Kidney epithelial cell (primary cell): Measurements from ENCODE around the gene SLC35F3. TPM values are rescaled to one million over a fixed set of nuclear protein-coding genes. Genes with fewer than 3 reads are reported as not detected.

Source experiments
- DNase-seq: peaks from one replicate; pipeline ENCODE4 v3.0.0-alpha.2; 2010; ENCODE audit warnings: low read depth
- H3K27me3 ChIP-seq: 2 replicates; pipeline ENCODE4 v1.6.0; 2011; ENCODE audit warnings: low read length; ENCODE audit not compliant: control insufficient read depth, insufficient read depth
- H3K36me3 ChIP-seq: 2 replicates; pipeline ENCODE4 v1.5.1; 2011; ENCODE audit warnings: low read length; ENCODE audit not compliant: control insufficient read depth, insufficient read depth
- H3K4me3 ChIP-seq: 2 replicates; pipeline ENCODE4 v1.5.1; 2011; ENCODE audit warnings: low read depth, mild to moderate bottlenecking, control low read depth, low read length
- total RNA-seq: library from RNA; depleted of rRNA; stranded (reverse); fragments of >200 nt; gene quantifications from 2 replicates; pipeline ENCODE4 v1.2.3, GENCODE V29; 2015
- TF ChIP-seq, protein P1 (sequence below): IDR thresholded peaks from 2 replicates; pipeline ENCODE4 v1.5.1; 2011; ENCODE audit warnings: mild to moderate bottlenecking, moderate library complexity, low read length, control low read depth, inconsistent platforms; ENCODE audit not compliant: insufficient read depth, poor library complexity, severe bottlenecking

Gene SLC35F3
- total RNA-seq, 1 donor from 2014 or later = 1.1 TPM

DNA sequence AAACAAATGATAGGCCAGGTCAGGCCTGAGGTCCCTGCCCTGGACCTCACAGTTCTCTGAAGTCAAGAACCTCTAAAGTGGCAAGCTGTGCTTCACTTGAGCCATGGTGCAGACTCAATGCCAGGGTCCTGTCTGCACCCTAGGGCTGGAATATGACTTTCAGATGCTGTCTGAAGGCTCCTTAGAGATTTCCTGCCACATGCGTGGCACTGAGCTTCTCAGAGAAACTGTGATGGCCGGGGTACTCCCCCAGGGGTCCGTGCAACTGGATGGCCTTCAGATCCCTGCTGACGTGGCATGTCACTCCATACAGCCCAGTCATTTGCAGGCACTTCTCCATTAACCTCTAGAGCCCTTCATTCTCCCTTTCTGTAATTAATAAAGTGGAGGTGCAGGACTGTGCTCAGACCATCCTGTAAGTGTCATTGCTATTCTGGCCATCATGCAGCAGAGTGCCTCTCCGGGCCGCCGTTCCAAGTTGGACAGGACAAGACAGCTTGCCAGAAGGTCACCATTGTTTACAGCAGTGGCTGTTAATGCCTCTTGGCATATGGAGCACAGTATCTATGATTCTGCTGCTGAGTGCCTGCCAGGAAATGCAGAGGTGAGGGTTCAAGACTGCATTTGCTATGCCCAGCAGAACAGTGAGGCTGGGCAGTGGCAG lies 263.7 kb downstream of the SLC35F3 start:
- TF ChIP-seq, protein P1, sequence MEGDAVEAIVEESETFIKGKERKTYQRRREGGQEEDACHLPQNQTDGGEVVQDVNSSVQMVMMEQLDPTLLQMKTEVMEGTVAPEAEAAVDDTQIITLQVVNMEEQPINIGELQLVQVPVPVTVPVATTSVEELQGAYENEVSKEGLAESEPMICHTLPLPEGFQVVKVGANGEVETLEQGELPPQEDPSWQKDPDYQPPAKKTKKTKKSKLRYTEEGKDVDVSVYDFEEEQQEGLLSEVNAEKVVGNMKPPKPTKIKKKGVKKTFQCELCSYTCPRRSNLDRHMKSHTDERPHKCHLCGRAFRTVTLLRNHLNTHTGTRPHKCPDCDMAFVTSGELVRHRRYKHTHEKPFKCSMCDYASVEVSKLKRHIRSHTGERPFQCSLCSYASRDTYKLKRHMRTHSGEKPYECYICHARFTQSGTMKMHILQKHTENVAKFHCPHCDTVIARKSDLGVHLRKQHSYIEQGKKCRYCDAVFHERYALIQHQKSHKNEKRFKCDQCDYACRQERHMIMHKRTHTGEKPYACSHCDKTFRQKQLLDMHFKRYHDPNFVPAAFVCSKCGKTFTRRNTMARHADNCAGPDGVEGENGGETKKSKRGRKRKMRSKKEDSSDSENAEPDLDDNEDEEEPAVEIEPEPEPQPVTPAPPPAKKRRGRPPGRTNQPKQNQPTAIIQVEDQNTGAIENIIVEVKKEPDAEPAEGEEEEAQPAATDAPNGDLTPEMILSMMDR = no peak
- no peaks in the 10 kb centered on the region for H3K27me3 ChIP-seq
- H3K36me3 ChIP-seq = no peaks in the 10 kb centered on the region
- DNase-seq = no peak
- no peak overlapping the region for H3K4me3 ChIP-seq

DNA sequence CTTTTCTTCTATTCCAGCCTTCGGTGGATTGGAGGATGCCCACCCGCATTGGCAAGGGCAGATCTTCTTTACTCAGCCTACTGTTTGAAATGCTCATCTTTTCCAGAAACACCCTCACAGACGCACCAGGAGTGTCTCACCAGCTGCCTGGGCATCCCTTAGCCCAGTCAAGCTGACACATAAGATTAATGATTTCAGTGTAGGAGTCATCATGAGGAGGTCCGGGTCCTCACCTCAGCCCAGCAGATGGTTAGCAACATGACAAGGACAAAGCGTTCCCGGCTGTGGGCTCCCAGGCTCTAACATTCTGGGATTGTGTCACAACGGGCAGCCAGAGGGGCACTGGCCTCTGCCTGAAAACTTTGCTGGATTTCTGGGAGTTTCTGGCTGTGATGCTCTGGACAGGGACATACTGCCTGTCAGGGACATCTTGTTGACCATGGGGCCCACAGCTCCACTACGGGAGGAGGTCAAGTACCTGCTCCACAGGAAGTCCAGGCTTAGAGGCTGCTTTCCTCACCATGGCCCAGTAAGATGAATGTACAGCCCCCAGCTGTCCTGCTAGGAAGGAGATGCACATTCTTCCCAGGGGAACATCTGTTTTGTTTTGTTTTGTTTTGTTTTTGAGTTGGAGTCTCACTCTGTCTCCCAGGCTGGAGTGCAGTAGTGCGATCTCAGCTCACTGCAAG lies 264.8 kb downstream of the SLC35F3 start:
- TF ChIP-seq, protein P1 = no peak
- Histone ChIP-seq H3K27me3 (no peaks in the 10 kb centered on the region), H3K4me3 (no peak overlapping the region), H3K36me3 (no peaks in the 10 kb centered on the region)
- no peak for DNase-seq

DNA sequence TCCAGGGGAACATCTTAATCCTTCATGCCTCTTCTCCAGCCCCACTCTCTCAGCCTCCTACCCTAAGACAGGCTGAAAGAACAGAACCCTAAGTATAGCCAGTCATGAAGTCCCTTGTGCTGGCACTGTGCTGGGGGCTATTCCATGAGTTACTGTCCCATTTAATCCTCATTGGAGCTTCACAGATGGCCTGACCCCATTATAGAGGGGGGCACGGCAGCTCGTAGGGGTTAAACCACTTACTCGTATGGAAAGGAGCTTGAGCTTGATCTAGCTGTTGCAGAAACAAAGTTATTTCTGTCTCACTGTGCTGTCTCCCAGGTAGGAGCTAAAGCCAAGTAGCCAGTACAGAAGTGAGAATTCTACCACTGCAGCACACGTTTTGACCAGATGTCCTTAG lies 265.6 kb downstream of the SLC35F3 start:
- Histone ChIP-seq H3K4me3 (no peak overlapping the region), H3K36me3 (no peaks in the 10 kb centered on the region), H3K27me3 (no peaks in the 10 kb centered on the region)
- TF ChIP-seq, protein P1 = no peak
- no peak for DNase-seq

DNA sequence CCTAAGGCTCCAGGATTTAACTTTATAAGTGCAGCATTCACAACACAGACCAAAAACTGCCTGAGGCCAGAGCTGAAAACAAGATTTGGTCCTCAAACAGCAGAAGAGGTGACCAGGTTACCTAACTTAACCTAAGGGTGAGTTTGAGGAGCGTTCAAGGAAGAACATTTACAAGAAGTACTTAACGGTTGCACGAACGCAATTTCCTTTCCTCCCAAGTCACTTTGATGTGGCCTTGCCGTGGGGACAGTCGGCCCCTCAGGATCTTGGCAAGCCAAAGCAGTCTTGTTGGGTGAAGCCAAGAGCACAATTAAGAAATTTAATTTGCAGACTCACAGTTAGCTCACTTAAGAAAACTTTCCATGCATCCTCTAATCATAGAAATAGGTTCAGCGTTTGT lies 266.1 kb downstream of the SLC35F3 start:
- Histone ChIP-seq H3K27me3 (no peaks in the 10 kb centered on the region), H3K36me3 (no peaks in the 10 kb centered on the region), H3K4me3 (no peak overlapping the region)
- DNase-seq = no peak
- TF ChIP-seq, protein P1 = no peak

DNA sequence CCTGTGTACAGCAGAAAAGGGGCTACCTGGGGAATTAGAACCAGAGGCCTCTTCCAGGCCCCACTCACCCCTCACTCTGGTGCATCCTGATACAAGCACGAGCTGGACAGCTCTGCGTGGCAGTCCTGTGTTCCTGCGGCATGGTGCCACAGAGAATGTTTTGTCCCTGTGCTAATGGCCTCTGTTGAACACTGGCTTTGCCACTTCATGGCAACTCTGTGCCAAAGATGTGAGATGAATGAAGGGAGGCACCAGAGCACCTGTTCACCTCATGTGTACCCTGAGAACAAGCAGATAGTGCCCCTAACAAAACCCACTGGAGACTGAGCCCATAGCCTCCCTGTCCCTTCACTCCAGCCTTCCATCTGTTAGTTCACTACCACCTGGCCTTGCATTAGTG lies 269.5 kb downstream of the SLC35F3 start:
- no peak overlapping the region for H3K4me3 ChIP-seq
- H3K36me3 ChIP-seq = no peaks in the 10 kb centered on the region
- TF ChIP-seq, protein P1 = no peak
- H3K27me3 ChIP-seq = no peaks in the 10 kb centered on the region
- no peak for DNase-seq
